ENCODE results near the gene CDCA7L. TPM values are rescaled to one million over a fixed set of nuclear protein-coding genes. Genes with fewer than 3 reads are reported as not detected.
"Not testable (repeated sequence)": the region's sequence is repeated elsewhere in the genome, so short reads cannot be mapped to it uniquely, and the experiment has no call there.

The CDCA7L gene
- total RNA-seq, 1 experiment from 2014 or later = 94.0 TPM

DNA sequence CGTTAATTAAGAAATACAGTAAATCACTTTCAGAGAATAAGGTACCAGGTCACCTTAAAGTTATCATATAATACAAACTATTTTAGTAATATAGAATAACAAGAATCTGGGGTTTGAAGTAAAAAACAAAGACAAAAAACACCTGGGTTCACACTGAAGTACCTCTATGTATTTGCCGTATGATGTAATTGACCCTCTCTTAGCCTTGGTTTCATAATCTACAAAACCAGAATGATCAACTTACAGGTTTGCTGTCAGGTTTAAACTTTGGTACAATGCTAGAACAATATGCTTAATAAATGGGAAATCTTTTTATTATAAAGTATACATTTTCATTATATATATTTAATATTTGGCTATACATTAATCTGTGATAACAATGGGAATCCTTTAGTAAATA is 58.3 kb downstream of the CDCA7L start:
- Histone ChIP-seq H3K36me3 (no peaks in the 10 kb centered on the region), H3K9me3 (no peaks in the 10 kb centered on the region), H3K4me3 (no peak overlapping the region), H3K27me3 (no peaks in the 10 kb centered on the region)
- DNase-seq = no peak

DNA sequence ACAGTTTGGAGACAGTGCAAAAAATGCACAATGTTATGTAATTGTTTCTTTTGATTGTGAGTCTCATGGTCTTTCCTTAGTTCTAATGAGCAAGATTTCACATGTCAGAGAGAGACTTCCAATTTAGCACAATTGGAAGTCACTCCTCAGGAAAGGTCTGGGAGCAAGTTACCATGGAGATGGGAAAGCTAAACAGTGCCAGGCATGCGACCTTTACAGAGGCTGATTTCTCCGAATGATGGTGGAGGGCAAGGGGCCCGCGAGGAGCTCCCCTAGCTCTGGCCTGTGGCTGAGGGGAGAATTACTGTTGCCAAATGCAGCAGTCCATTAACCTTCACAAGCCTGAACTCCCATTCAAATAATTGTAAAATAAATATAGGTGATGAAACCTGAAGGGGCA is 59.3 kb downstream of the CDCA7L start:
- no peaks in the 10 kb centered on the region for H3K27me3 ChIP-seq

DNA sequence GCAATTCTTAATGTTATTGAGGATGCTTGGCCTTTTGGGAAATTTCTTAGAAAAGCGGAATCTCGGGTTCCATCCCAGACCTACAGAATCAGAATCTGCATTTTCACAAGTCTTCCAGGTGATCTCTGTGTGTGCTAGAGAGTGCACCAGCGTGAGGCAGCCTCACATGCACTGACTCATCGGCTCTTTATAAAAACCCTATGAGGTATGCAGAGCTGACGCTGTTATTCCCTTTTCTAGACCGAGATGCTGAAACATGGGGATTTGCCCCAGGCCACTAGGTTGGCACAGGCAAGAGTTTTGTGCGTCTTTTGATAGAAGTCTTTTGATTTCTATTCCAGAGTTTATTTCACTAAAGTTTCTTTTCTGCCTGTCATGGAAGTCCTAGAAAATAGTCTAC is 61.2 kb downstream of the CDCA7L start:
- H3K27me3 ChIP-seq = no peaks in the 10 kb centered on the region
- no peak overlapping the region for H3K4me3 ChIP-seq
- no peak for DNase-seq
- H3K36me3 ChIP-seq = no peaks in the 10 kb centered on the region; the same call in 1 of the 2 replicates
- no peaks in the 10 kb centered on the region for H3K9me3 ChIP-seq

More for the DNA sequence above, 59.3 kb downstream of the CDCA7L start:
- Histone ChIP-seq H3K4me3 (no peak overlapping the region), H3K9me3 (no peaks in the 10 kb centered on the region), H3K36me3 (no peaks in the 10 kb centered on the region; the same call in 1 of the 2 replicates)
- no peak for DNase-seq

DNA sequence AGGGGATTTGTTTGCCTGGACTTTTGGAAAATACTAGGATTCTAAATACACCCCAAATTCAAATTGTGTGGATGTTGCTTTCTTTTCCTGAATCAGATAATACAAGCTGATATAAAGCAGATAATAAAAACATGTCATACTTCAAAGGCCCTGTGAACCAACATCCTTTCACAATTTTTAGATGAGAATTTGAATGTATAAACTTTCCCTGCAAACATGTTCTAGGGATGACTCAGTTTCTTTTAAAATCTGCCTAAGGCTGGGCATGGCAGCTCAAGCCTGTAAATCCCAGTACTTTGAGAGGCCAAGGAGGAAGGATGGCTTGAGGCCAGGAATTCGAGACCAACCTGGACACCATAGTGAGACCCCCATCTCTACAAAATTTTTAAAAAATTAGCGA is 62.2 kb downstream of the CDCA7L start:
- not testable (repeated sequence) for DNase-seq, H3K4me3 ChIP-seq, H3K36me3 ChIP-seq, H3K27me3 ChIP-seq, H3K9me3 ChIP-seq

DNA sequence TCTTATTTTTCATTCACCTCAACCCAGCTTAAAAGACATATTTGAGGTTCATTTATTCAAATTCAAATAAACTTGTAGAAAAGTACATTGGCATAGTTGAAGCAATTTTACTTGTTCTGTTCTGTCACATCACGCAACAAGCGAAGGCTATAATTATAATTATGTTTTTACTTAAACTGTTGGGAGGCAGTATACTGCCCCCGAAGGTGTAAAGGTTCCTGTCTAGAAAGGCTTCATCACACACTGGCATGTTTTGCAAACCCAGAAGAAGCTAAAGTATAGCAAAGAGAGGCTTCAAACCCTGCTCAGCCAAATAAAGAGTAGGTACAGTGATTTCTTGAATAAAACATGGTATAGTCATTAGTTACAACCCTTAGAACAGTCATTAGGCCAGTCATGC is 62.6 kb downstream of the CDCA7L start:
- no peak overlapping the region for H3K4me3 ChIP-seq
- no peaks in the 10 kb centered on the region; the same call in 1 of the 2 replicates for H3K36me3 ChIP-seq
- H3K9me3 ChIP-seq = no peaks in the 10 kb centered on the region
- H3K27me3 ChIP-seq = no peaks in the 10 kb centered on the region
- DNase-seq = no peak

DNA sequence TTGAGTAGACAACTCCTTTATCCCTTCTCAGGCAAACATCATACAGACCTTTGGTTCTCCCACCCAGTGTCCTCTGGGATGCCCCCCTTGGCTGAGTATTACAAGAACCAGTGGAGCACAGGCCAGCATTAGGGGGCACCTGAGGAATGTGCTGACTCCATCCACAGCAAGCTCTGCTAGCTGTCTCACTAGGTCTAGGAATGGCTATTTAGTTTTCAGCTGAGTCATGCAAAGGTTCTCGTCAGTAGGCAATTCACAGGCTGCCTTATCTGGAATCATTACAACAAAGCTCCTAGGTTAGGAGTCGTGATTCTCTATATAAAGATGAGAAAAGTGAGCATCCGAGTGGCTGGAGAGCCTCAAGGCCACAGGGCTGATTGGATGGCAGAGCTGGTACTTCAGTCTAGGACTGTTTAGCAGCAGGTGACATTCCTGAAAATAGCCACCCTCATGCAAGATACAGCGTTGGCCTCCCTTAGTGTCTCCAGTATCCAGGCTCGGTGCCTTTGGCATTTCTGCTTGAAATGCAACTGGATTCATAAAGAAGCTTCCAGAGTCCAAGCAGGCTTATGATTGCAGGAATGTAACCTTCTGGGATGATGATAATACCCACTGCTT is 75.8 kb downstream of the CDCA7L start:
- no peaks in the 10 kb centered on the region for H3K9me3 ChIP-seq
- H3K4me3 ChIP-seq = no peak overlapping the region
- H3K36me3 ChIP-seq = no peaks in the 10 kb centered on the region
- DNase-seq = no peak
- H3K27me3 ChIP-seq = no peaks in the 10 kb centered on the region

DNA sequence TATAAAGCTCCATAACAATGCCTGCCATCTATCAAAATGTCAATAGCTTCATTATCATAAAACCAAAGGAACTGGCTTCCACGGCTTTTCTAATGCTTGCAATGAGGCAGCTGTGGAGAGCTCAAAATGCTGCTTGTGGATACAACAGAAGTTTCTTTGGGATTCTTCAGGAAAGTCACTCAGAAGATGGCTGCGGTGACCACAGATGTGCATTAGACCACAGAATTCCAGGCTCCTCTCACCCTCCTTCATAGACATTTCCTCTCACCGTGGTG is 77.2 kb downstream of the CDCA7L start:
- Histone ChIP-seq H3K4me3 (no peak overlapping the region), H3K27me3 (no peaks in the 10 kb centered on the region), H3K9me3 (no peaks in the 10 kb centered on the region), H3K36me3 (no peaks in the 10 kb centered on the region)
- no peak for DNase-seq

DNA sequence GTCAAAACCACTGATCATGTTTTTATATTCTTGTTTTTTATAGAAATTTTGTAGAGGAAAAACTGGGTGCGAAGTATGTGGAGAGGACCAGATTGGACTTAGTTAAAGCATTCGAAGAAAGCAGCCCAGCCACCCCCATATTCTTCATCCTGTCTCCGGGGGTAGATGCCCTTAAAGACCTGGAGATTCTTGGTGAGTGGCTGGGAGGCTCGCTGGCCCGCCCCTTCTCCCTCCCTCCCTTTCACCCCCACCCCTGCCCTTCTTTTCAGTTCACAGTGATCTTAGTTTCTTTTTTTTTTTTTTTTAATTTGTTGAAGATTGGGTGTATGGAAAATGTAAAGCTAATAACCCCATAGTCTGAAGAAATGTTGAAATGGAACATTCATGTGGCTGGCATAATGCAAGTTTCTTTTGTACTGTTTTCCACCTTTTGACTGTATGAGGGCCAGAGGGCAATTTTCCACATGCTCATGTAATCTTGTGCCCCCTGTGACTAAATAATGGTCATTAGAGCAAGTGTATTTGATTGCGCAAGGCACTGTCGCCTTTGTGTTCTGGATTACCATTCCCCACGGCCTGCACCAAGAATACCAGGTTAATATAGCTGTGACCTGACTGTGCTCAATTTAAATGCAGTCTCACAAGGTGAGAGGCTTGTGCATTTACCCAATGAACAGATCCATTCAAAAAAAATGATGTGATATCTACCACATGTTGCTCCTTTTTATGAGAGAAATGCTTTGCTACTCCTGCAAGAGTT is 77.7 kb downstream of the CDCA7L start:
- Histone ChIP-seq H3K9me3 (no peaks in the 10 kb centered on the region), H3K4me3 (no peak overlapping the region), H3K36me3 (no peaks in the 10 kb centered on the region), H3K27me3 (no peaks in the 10 kb centered on the region)
- no peak for DNase-seq

DNA sequence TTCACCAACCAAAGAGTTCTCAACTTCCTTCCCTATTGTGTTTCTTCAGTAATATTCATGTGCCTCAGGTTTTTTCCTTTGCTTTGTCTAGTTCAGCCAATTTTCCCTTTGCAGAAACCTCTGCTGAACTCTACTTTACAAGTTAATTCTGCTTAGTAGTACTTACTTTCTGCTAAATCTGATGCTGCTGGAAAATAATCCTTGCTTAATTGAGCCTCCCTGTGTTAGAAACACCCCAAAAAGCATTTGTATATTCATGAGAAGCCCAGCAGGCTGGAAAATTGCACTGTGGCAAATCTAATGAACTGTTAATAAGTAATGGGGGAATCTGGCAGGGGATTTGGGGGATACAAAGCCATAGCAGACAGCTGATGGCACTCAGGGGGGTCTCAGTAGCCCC is 78.5 kb downstream of the CDCA7L start:
- no peak for DNase-seq
- H3K9me3 ChIP-seq = no peaks in the 10 kb centered on the region
- no peaks in the 10 kb centered on the region for H3K27me3 ChIP-seq
- H3K36me3 ChIP-seq = no peaks in the 10 kb centered on the region
- no peak overlapping the region for H3K4me3 ChIP-seq

DNA sequence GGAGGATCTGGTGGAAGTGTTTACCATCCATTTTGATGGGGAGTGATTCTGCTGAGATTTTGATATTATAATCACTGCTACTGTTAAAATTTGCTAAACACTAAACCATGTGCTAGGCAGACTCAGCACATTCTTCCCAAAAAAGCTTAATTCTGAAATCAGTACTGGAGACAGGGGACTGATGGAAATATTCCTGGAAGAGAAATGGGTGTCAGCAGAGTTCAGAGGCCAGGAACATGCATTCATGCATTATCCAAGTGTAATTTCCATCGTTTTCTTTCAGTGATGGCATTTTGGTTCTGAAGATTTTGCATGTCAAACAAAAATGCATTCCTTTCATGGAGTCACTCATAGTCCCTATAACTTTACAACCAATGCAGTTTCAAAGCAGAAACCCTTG is 79.0 kb downstream of the CDCA7L start:
- Histone ChIP-seq H3K27me3 (no peaks in the 10 kb centered on the region), H3K36me3 (no peaks in the 10 kb centered on the region), H3K9me3 (no peaks in the 10 kb centered on the region), H3K4me3 (no peak overlapping the region)
- no peak for DNase-seq

DNA sequence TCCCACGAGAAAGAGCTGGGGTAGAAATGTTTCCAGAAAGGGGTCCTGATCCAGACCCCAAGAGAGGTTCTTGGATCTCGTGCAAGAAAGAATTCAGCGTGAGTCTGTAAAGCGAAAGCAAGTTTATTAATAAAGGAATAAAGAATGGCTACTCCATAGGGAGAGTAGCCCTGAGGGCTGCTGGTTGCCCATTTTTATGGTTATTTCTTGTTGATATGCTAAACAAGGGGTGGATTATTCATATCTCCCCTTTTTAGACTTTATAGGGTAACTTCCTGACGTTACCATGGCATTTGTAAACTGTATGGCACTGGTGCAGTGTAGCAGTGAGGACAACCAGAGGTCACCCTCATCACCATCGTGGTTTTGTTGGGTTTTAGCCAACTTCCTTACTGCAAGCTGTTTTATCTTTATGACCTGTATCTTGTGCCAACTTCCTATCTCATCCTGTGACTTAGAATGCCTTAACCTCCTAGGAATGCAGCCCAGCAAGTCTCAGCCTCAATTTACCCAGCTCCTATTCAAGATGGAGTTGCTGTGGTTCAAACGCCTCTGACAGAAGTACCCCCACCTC is 80.0 kb downstream of the CDCA7L start:
- H3K27me3 ChIP-seq, H3K9me3 ChIP-seq, H3K4me3 ChIP-seq, H3K36me3 ChIP-seq: not testable (repeated sequence)
- peak; percentile 42 for DNase-seq

DNA sequence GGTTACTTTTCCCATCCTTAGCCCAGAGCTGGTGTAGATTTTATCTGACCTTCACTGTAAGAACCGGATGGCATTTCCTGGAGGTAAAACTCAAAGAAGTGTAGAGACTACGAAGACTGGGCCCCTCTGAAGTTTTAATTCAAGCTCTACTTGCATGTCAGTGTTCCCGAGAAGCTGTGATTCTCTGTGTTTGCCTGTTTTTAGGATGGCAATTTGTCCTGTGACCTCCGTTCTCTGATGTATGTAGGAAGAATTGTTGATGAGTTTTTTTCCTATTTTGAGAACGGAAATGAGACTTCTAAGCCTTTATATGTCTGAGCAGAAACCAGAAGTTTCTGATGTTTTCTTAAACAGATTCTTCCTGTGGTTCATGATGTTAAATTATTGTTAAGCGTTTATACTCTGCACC is 94.1 kb downstream of the CDCA7L start:
- Histone ChIP-seq H3K36me3 (no peaks in the 10 kb centered on the region), H3K9me3 (0 out of 2 replicates have a peak, but pooled peaks cover 2% of the 10 kb centered on the region), H3K27me3 (no peaks in the 10 kb centered on the region), H3K4me3 (no peak overlapping the region)
- no peak for DNase-seq
